H1 (cell line): ENCODE measurements around the gene PRR19. TPM values are rescaled to one million over a fixed set of nuclear protein-coding genes. Genes with fewer than 3 reads are reported as not detected.
A peak's percentile ranks its signal among the peaks of the same experiment; 100 is the strongest.

Source experiments
- CTCF ChIA-PET: fragments of 300-600 bp; sonication (Branson Sonifier 250); formaldehyde crosslinking; loops from one replicate; lab custom pipeline; 2021; ENCODE audit not compliant: partially characterized antibody; lab: Charles Lee
- POLR2A ChIA-PET: fragments of 300-600 bp; sonication (Branson Sonifier 250); formaldehyde crosslinking; loops from one replicate; lab custom pipeline; 2021; ENCODE audit warnings: inconsistent platforms; ENCODE audit not compliant: partially characterized antibody; lab: Charles Lee
- DNase-seq, 2 experiments: peaks; one replicate each; pipeline versions ENCODE4 v3.0.0 to v3.0.0-alpha.2; 2010 to 2022; ENCODE audit warnings: low spot score in 2 of 2, low read depth in 1 of 2, mixed read lengths in 1 of 2
- FAIRE-seq: peaks from 2 replicates; lab custom pipeline; 2011; peaks lifted over from hg19 to GRCh38; lab: Jason Lieb, UNC
- H2AFZ ChIP-seq: 2 replicates; pipeline ENCODE4 v1.8.1; 2012; ENCODE audit warnings: low read length, inconsistent platforms
- H2AK5ac ChIP-seq: 2 replicates; pipeline ENCODE4 v1.6.1; 2013; ENCODE audit warnings: low read depth, low read length
- H2BK120ac ChIP-seq: replicated peaks from 2 replicates; pipeline ENCODE3; 2013; ENCODE audit warnings: low read depth, low read length, inconsistent platforms
- H2BK12ac ChIP-seq: 2 replicates; pipeline ENCODE4 v1.6.1; 2013; ENCODE audit warnings: low read depth, low read length
- H2BK15ac ChIP-seq: 2 replicates; pipeline ENCODE4 v1.6.1; 2013; ENCODE audit warnings: low read length
- H2BK20ac ChIP-seq: 2 replicates; pipeline ENCODE4 v1.6.1; 2013; ENCODE audit warnings: low read length
- H2BK5ac ChIP-seq: 2 replicates; pipeline ENCODE4 v1.6.1; 2013; ENCODE audit warnings: low read depth, low read length
- H3K14ac ChIP-seq: 2 replicates; pipeline ENCODE4 v1.6.1; 2013; ENCODE audit warnings: inconsistent platforms; ENCODE audit not compliant: insufficient read length
- H3K18ac ChIP-seq: 2 replicates; pipeline ENCODE4 v1.6.1; 2013; ENCODE audit warnings: low read length; ENCODE audit errors: extremely low read depth
- H3K23ac ChIP-seq: 2 replicates; pipeline ENCODE4 v1.6.1; 2013; ENCODE audit warnings: inconsistent platforms; ENCODE audit not compliant: insufficient read length
- H3K23me2 ChIP-seq: 2 replicates; pipeline ENCODE4 v1.6.1; 2013; ENCODE audit warnings: low read depth, low read length
- H3K27ac ChIP-seq: 2 replicates; pipeline ENCODE4 v1.6.1; 2011; ENCODE audit warnings: low read depth, low read length, inconsistent platforms
- H3K27me3 ChIP-seq, 4 experiments: replicated peaks in 1 of 4; 1 replicate in 1 of 4; 2 replicates in 3 of 4; pipeline versions ENCODE4 v1.6.1 to v1.8.1; 2011 to 2013; ENCODE audit warnings: low read length in 3 of 4, mild to moderate bottlenecking in 3 of 4, inconsistent platforms in 2 of 4, mixed read lengths in 2 of 4, moderate library complexity in 1 of 4; ENCODE audit not compliant: control insufficient read depth in 3 of 4, insufficient read depth in 3 of 4; ENCODE audit errors: extremely low read depth in 1 of 4
- H3K36me3 ChIP-seq, 4 experiments: 2 replicates each; pipeline versions ENCODE4 v1.6.1 to v1.8.1; 2011 to 2013; ENCODE audit warnings: mild to moderate bottlenecking in 4 of 4, low read length in 3 of 4, moderate library complexity in 2 of 4, control low read depth in 1 of 4, inconsistent platforms in 1 of 4; ENCODE audit not compliant: insufficient read depth in 4 of 4, control insufficient read depth in 2 of 4
- H3K4ac ChIP-seq: replicated peaks from 2 replicates; pipeline ENCODE3; 2013; ENCODE audit warnings: low read length, low read depth, mixed read lengths, inconsistent platforms; ENCODE audit not compliant: insufficient read length
- H3K4me1 ChIP-seq, 4 experiments: replicated peaks in 1 of 4; 1 replicate in 1 of 4; 2 replicates in 3 of 4; pipeline versions ENCODE4 v1.6.1 to v1.8.1; 2011 to 2013; ENCODE audit warnings: low read length in 3 of 4, inconsistent platforms in 2 of 4, mixed read lengths in 1 of 4; ENCODE audit not compliant: insufficient read depth in 4 of 4, control insufficient read depth in 3 of 4
- H3K4me2 ChIP-seq, 2 experiments: 2 replicates each; pipeline versions ENCODE4 v1.6.1 to v1.8.1; 2011 to 2013; ENCODE audit warnings: low read depth in 2 of 2, low read length in 2 of 2, control low read depth in 1 of 2, inconsistent platforms in 1 of 2, mild to moderate bottlenecking in 1 of 2; ENCODE audit not compliant: insufficient read depth in 1 of 2
- H3K4me3 ChIP-seq, 4 experiments: fragments of 200-600, 300-600 bp in 1 of 4; sonication (generic), shearing (Covaris generic), sonication (Bioruptor Twin) in 1 of 4; 2 replicates each; pipeline versions ENCODE4 v1.5.1 to v1.8.1; 2011 to 2016; ENCODE audit warnings: low read length in 4 of 4, low read depth in 3 of 4, control low read depth in 2 of 4, inconsistent platforms in 2 of 4, mild to moderate bottlenecking in 2 of 4, mixed read lengths in 1 of 4, moderate library complexity in 1 of 4; ENCODE audit not compliant: insufficient read depth in 2 of 4; ENCODE audit errors: extremely low read depth in 1 of 4
- H3K56ac ChIP-seq: replicated peaks from 2 replicates; pipeline ENCODE3; 2013; ENCODE audit warnings: low read depth, mild to moderate bottlenecking, mixed read lengths, low read length, inconsistent platforms; ENCODE audit not compliant: insufficient read length
- H3K79me1 ChIP-seq: 2 replicates; pipeline ENCODE4 v1.6.1; 2013; ENCODE audit warnings: low read depth, low read length, control low read depth
- H3K79me2 ChIP-seq, 2 experiments: 2 replicates each; pipeline versions ENCODE4 v1.6.1 to v1.8.1; 2012 to 2013; ENCODE audit warnings: low read length in 2 of 2, mild to moderate bottlenecking in 2 of 2, inconsistent platforms in 1 of 2; ENCODE audit not compliant: insufficient read depth in 2 of 2, control insufficient read depth in 1 of 2
- H3K9ac ChIP-seq, 4 experiments: replicated peaks in 1 of 4; 1 replicate in 1 of 4; 2 replicates in 3 of 4; pipeline versions ENCODE4 v1.6.1 to v1.8.1; 2011 to 2013; ENCODE audit warnings: low read depth in 3 of 4, low read length in 3 of 4, control low read depth in 2 of 4, mild to moderate bottlenecking in 2 of 4, moderate library complexity in 2 of 4, inconsistent platforms in 1 of 4; ENCODE audit errors: extremely low read depth in 1 of 4
- H3K9me3 ChIP-seq, 2 experiments: 2 replicates each; pipeline versions ENCODE4 v1.6.1 to v1.8.1; 2012 to 2013; ENCODE audit warnings: mild to moderate bottlenecking in 2 of 2, moderate library complexity in 2 of 2, control low read depth in 1 of 2, inconsistent platforms in 1 of 2, low read depth in 1 of 2, low read length in 1 of 2, mixed read lengths in 1 of 2; ENCODE audit not compliant: insufficient read depth in 2 of 2
- H4K20me1 ChIP-seq, 2 experiments: replicated peaks in 1 of 2; 2 replicates each; pipeline versions ENCODE3 to v1.8.1; 2011 to 2013; ENCODE audit warnings: inconsistent platforms in 2 of 2, low read length in 2 of 2, mild to moderate bottlenecking in 1 of 2; ENCODE audit not compliant: insufficient read depth in 2 of 2, control insufficient read depth in 1 of 2
- H4K5ac ChIP-seq: 2 replicates; pipeline ENCODE4 v1.6.1; 2013; ENCODE audit warnings: low read length, low read depth, mixed read lengths, inconsistent platforms; ENCODE audit not compliant: insufficient read length
- H4K8ac ChIP-seq: 2 replicates; pipeline ENCODE4 v1.8.0; 2013; ENCODE audit warnings: mild to moderate bottlenecking, moderate library complexity, low read length, inconsistent platforms; ENCODE audit not compliant: insufficient read depth; ENCODE audit errors: extremely low read depth
- H4K91ac ChIP-seq: replicated peaks from 2 replicates; pipeline ENCODE3; 2013; ENCODE audit warnings: low read length, mixed read lengths, inconsistent platforms; ENCODE audit not compliant: insufficient read length
- ASH2L ChIP-seq: fragments of 200-600, 300-600 bp; sonication (generic); IDR thresholded peaks from one replicate; pipeline ENCODE4 v1.7.1; 2017; ENCODE audit warnings: low read length
- CREB1 ChIP-seq: IDR thresholded peaks from 2 replicates; pipeline ENCODE4 v1.6.1; 2012; ENCODE audit warnings: inconsistent platforms
- E2F6 ChIP-seq: IDR thresholded peaks from 2 replicates; pipeline ENCODE4 v1.6.1; 2012; ENCODE audit warnings: inconsistent platforms
- EZH2 ChIP-seq: fragments of 200-600 bp; sonication (generic); IDR thresholded peaks from 2 replicates; pipeline ENCODE4 v1.7.1; 2012; ENCODE audit warnings: low read depth, mild to moderate bottlenecking, moderate library complexity, low read length, inconsistent platforms; ENCODE audit not compliant: severe bottlenecking
- POLR2AphosphoS5 ChIP-seq: IDR thresholded peaks from 2 replicates; pipeline ENCODE4 v1.6.1; 2011; ENCODE audit warnings: low read depth, low read length
- RAD21 ChIP-seq, 2 experiments: IDR thresholded peaks in 1 of 2; conservative IDR thresholded peaks in 1 of 2; 2 replicates each; pipeline ENCODE4 v1.6.1; 2011; ENCODE audit warnings: low read depth in 2 of 2, low read length in 2 of 2, improper control_type of control experiment in 1 of 2, inconsistent platforms in 1 of 2, mild to moderate bottlenecking in 1 of 2, moderate library complexity in 1 of 2
- SIN3A ChIP-seq, 2 experiments: IDR thresholded peaks in 1 of 2; conservative IDR thresholded peaks in 1 of 2; 2 replicates each; pipeline ENCODE4 v1.6.1; 2011 to 2012; ENCODE audit warnings: low read length in 2 of 2, improper control_type of control experiment in 1 of 2, low read depth in 1 of 2, mild to moderate bottlenecking in 1 of 2
- SP1 ChIP-seq: IDR thresholded peaks from 2 replicates; pipeline ENCODE4 v1.6.1; 2011; ENCODE audit warnings: low read depth, low read length
- USF2 ChIP-seq: IDR thresholded peaks from 2 replicates; pipeline ENCODE4 v1.6.1; 2011; ENCODE audit warnings: low read length, improper control_type of control experiment
- WGBS, 2 experiments: shearing (Covaris generic) in 1 of 2; methylation state at CpG; one replicate each; pipeline versions ENCODE4 v1.1.6 to v1.1.7; 2013 to 2015; ENCODE audit warnings: low lambda C conversion rate in 2 of 2, mixed read lengths in 2 of 2, inconsistent platforms in 1 of 2, low coverage in 1 of 2, missing lambda C conversion rate in 1 of 2; ENCODE audit not compliant: insufficient replicate concordance in 2 of 2, insufficient coverage in 1 of 2, insufficient read length in 1 of 2; ENCODE audit errors: extremely low coverage in 1 of 2, missing lambda C conversion rate in 1 of 2; 5-methylcytosine and 5-hydroxymethylcytosine counted together
- polyA plus RNA-seq, 7 experiments: library from polyadenylated mRNA; depleted of rRNA in 3 of 7; stranded (reverse) in 5 of 7; unstranded in 2 of 7; fragments of >200 nt in 5 of 7; fragments of 200-250 nt in 2 of 7; gene quantifications; 1 replicate in 5 of 7; 2 replicates in 1 of 7; 4 replicates in 1 of 7; pipeline versions ENCODE4 v1.2.1 to v1.2.3, GENCODE V29; 2011 to 2013; ENCODE audit warnings: missing spikeins in 2 of 7, mixed read lengths in 2 of 7
- total RNA-seq: library from RNA; stranded (reverse); fragmentation: NEBNext Ultra II Directional; extraction: Animal tissue kit (Norgen Biotek cat#: 25700); gene quantifications from 2 replicates; pipeline ENCODE4 v1.2.1, GENCODE V29; 2021
- TF ChIP-seq, protein P1 (sequence below): IDR thresholded peaks from 2 replicates; pipeline ENCODE4 v1.6.1; 2012; ENCODE audit warnings: inconsistent platforms

PRR19 gene
- total and polyA plus RNA-seq, 2 of the 8 experiments (the other 6 are each of a cell fraction or from before 2014, with no cell fraction given), result 7.2 to 7.5 TPM

- Histone ChIP-seq H3K79me2 (peaks cover 0 to 16% of the 10 kb centered on the region in 2 experiments; a peak in 1 of 4 replicates), H3K4me2 (peak overlapping the region; percentile 67 to 80), H2BK12ac (peak overlapping the region; percentile 18; the same call in 1 of the 2 replicates), H3K4me1 (peaks cover 0 to 4% (median 1%) of the 10 kb centered on the region in 4 experiments; a peak in 2 of 7 replicates), H3K9me3 (no peaks in the 10 kb centered on the region), H3K79me1 (peaks cover 6% of the 10 kb centered on the region; the same call in 1 of the 2 replicates), H4K91ac (peak overlapping the region; percentile 30), H3K27me3 (peaks cover 0 to 15% (median 8%) of the 10 kb centered on the region in 4 experiments; a peak in 5 of 7 replicates), H3K4me3 (peak overlapping the region in 3 of 4 experiments; percentile 25 to 64 (median 45); a peak in 6 of 8 replicates), H2BK20ac (no peak overlapping the region), H3K23me2 (peaks cover 13% of the 10 kb centered on the region; the same call in 1 of the 2 replicates), H3K4ac (no peak overlapping the region), H3K9ac (no peak overlapping the region), H3K56ac (no peak overlapping the region), H4K5ac (no peak overlapping the region), H2BK15ac (no peak overlapping the region), H2BK120ac (no peak overlapping the region), H3K18ac (no peak overlapping the region; the same call in 1 of the 2 replicates), H2BK5ac (no peak overlapping the region), H4K8ac (no peak overlapping the region), H3K36me3 (no peaks in the 10 kb centered on the region), H4K20me1 (peaks cover 0 to 2% of the 10 kb centered on the region in 2 experiments), H3K23ac (no peak overlapping the region), H2AK5ac (no peak overlapping the region), H2AFZ (peak overlapping the region; percentile 51; the same call in 1 of the 2 replicates), H3K27ac (no peak overlapping the region), H3K14ac (no peak overlapping the region)
- DNase-seq (peak; percentile 46 to 82), FAIRE-seq (peak; percentile 50)
- POLR2A ChIA-PET, result interaction anchor here (0.7 to 2.3 kb wide), 10 partner anchors 9 to 100 kb away, joined by 3 to 9 read pairs (median 4); partner anchors contain the start of genes PAFAH1B3 and PRR19
- 13% methylated on average over 15 of the region's 29 CpGs; no CpG with 5 or more reads in 1 of the 2 experiments for WGBS, 2 experiments
- CTCF ChIA-PET, result interaction anchor here (1.1 to 2.3 kb wide), 9 partner anchors 11 to 215 kb away, joined by 3 to 9 read pairs (median 4); partner anchors contain the start of gene POU2F2
- TF ChIP-seq SIN3A (conservative IDR thresholded peaks at IDR 0.05 in 1 of 2, IDR thresholded peaks at IDR 0.05 in 1 of 2; ENCODE audit: low read depth in 1 of 2, low read length in 2 of 2) (peak in 1 of 2 experiments; percentile 72; a peak in 2 of 4 replicates), CREB1 (peak; percentile 63; the same call in 1 of the 2 replicates), RAD21 (IDR thresholded peaks at IDR 0.05 in 1 of 2, conservative IDR thresholded peaks at IDR 0.05 in 1 of 2; ENCODE audit: low read depth in 2 of 2, low read length in 2 of 2) (no peak), POLR2AphosphoS5 (0 out of 2 replicates have a peak, but pooled peaks have one; percentile 39), SP1 (peak; percentile 31; the same call in 1 of the 2 replicates), EZH2 (peak; percentile 36), E2F6 (peak; percentile 87), USF2 (peak; percentile 77), ASH2L (peak; percentile 34)
- TF ChIP-seq, protein P1, sequence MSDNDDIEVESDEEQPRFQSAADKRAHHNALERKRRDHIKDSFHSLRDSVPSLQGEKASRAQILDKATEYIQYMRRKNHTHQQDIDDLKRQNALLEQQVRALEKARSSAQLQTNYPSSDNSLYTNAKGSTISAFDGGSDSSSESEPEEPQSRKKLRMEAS, result peak; percentile 98
Observed at GRCh38 chr19:42323473-42323851, 21.5 kb downstream of the PRR19 start.
